Activated naive CD8-positive, alpha-beta T cell treated with anti-CD3 and anti-CD28 coated beads, Interleukin-2, amount 50 U/mL, for 16 hours (primary cell): ENCODE results near the gene DAB1.

ENCODE experiments used
- DNase-seq: peaks from one replicate; pipeline ENCODE4 v3.0.0-alpha.2; 2020; ENCODE audit warnings: low read depth, low spot score

Gene DAB1

DNA sequence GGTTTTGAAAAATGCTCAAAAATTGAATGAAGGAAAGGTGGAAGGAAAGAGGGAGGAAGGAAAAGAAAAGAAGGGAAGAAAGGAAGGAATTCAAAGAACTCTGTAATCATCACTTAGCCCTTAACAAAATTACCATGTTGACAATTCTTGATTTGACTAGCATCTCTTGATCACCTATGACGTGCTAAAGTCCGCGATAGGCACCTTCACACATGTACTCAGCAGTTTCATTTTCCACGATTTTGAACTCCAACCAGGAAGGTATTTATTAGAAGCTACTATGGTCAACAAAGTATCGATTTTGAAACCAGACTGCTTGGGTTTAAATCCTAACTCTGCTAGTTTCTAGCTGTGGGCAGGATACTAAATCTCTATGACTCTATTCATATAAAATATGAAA lies 146.9 kb downstream of the DAB1 start:
- DNase-seq = no peak

DNA sequence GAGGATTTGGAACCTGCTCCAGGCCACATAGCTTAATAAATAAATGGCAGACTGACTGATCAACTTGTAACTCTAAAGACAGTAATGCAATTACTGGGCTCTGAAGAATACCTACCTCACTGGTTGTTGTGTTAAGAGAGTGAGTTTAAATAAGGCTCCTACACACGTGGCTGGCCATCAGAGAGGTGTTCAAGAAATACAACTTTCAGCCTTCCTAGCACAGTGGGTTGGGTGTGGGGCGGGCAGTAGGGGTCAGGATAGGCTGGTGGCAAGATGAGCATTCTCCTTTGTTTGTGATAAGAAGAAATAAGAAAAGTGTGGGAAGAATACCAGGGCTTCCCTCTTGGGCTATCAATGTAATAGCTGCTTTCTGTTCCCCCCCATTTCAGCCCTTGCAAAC lies 151.3 kb downstream of the DAB1 start:
- DNase-seq = no peak

DNA sequence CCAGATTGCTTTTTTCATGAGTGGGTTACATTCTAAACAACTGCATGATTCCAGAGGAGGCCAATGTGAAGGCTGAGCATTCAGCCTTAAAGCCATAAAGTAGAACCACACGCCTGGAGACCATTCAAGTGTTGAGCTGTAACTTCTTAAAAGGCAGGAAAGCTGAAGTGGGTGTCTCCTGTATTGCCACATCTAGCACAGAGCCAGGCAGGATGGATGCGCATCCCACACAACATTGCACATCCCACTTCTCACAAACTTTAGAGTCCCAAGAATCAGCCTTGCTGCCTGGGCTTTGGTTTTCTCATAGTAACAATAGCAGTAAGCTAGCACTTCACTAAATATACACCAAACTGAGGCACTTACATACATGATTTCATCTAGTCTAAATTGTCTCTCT lies 151.7 kb downstream of the DAB1 start:
- DNase-seq = no peak

DNA sequence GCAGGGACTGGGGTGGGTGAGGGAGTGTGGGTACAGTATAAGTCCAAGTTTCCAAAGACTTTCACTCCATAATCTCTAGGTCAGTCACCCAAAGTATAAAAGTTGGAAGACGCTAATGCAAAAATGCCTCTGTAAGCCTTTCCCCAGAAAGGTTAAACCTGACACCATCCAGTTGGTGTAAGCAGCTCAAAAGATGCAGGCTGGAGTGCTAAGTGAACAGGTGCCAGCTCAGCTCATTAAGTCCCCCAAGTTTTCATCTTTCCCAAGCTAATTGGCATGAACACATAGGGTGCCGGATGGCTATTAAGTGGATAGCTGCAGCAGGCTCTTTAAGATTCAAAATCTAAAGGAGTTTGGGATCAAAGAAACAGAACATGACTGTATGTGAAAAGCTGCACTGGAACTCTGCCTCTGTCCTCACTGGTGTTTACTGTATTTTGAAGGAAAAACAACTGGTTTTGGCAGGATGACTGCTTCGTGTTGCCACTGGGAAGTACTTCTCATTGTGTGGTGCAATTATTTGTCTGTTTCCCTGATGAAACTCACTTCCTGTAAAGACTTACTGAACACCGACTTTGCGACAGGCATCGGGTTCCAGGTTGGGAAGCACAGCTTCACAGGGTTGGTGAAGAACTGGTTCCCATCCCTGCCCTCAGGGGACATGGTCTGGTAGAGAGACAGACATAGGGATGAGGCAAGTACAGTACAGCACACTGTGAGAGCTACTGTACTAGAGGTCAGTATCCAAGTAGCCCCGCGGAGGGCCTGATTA lies 152.7 kb downstream of the DAB1 start:
- no peak for DNase-seq

DNA sequence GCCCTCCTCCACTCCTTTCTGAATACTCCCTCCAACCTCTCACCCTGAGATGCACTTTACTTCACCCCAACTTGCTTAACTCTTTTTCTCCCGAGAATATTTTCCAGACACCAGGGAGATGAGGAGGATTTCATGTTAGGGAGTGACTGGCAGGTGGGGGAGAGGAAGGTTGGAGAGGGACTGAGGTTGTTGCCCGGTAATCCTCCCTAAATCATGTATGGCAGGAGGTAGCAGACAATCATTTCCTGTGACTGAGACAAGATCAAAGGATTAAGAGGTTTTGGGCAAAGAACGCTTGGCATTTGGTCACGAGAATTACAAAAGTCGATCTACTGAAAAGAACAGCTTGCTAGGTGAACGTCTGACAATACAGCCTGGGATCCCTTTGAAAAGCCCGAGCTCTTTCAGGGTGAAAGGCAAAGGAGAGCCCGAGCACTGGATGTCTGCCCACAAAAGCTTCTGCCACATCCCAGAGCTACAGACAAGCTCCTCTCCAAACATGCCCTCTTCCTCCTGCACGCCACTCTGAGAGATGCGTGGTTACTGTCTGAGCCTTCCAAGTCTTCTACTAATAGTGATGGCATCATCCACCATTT lies 154.1 kb downstream of the DAB1 start:
- no peak for DNase-seq

DNA sequence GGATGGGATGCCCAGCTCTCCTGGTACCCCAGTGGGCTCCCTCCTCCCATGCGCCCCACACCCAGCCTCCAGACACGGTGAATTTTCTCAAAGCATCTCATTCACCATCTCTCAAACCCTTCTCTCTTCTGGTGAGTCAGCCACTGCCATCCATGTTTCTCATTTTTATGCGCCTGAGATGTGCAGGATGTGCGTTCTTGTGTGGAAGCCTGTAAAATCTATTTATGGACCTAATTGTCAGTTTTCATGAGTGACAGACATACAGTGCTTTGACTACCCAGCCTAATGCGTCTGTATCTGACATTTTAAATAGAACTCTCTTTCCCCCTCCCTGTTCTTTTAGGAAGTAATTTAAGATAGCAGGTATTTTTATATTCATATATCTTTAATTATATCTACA lies 158.8 kb downstream of the DAB1 start:
- no peak for DNase-seq

DNA sequence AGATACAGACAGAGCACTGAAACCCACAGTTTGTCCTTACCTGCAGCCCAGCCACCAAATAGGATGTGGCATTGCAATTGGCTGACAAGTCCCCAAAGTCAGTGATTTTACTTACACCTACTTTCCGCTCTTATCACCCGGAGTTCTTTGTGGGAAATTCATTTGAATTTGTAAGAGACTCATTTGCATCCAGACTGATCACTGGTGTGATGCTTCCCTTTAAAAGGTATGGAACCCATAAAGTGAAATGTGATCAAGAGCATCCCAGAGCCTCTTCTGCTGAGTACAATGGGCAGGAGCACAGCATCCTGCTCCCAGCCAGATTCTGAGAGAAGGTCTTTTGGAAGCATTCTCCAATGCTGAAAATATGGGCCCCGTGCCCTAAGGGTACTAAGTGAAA lies 161.4 kb downstream of the DAB1 start:
- no peak for DNase-seq

DNA sequence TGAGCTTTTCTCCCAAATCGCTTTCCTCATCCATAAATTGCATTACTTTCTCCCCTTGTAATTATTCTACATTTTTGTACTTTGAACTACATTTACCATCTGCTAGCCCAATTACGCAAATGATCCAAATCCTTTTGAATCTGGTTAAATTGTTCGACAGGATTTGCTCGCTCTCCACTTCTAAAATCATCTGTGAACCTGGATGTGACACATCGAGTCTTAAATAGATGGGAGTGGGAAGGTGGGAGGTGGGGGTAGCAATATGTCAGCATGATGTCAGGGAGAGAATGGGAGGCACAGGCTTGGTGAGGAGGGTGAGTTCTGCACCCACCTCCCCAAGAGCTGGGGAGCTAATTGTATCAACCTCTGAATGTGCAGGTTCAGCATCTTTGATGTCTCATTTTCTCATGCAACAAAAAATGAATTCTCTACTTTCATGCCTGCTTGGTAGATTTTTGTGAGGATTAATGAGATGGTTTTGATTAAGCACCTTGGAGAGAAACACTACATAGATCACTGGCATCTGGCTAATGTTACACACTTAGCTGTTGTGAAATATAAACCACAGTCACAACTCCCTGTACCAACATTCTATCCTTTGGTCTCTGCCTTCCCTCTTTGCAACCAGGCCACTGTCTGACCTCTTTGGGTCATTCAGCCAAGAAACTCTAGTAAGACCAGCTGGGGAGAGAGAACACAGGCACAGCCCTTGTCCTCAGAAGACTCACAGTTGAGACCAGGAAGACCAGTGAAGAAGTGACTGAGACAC lies 165.1 kb downstream of the DAB1 start:
- no peak for DNase-seq

DNA sequence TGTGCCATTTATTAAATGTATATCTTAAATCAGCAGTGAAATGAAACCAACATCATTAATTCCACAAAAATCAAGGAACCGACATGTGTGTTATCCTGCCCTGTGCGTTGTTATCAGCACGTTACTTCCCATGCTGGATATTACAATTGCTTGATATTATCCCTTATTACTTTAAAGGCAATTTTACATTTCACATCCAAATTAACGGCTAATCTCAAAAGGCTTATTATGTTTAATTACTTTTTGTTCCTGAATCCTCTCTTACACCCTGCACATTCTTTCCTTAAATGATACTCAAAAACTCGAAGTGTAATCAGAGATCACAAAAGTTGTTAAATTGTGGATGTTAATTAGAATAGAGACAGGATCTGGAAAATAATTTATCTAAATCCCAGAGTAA lies 167.9 kb downstream of the DAB1 start:
- no peak for DNase-seq

DNA sequence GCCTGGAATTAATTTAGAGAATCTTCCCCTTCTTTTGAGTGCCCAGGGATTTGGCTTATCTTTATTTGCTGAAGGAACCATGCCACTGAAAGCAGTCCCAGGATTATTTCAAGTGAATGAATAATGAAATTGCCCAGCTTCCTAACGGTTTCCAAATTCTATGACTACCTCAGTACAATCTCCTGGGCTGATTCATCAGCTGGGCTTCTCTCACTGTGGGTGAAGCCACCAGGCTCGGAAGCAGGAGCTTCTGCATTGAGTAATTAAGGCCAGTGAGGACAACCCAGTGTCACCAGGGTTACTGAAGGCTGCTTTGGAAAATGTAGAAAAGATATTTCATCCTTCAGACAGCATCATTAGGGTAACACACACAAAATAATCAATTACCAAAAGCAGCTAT lies 169.8 kb downstream of the DAB1 start:
- no peak for DNase-seq

DNA sequence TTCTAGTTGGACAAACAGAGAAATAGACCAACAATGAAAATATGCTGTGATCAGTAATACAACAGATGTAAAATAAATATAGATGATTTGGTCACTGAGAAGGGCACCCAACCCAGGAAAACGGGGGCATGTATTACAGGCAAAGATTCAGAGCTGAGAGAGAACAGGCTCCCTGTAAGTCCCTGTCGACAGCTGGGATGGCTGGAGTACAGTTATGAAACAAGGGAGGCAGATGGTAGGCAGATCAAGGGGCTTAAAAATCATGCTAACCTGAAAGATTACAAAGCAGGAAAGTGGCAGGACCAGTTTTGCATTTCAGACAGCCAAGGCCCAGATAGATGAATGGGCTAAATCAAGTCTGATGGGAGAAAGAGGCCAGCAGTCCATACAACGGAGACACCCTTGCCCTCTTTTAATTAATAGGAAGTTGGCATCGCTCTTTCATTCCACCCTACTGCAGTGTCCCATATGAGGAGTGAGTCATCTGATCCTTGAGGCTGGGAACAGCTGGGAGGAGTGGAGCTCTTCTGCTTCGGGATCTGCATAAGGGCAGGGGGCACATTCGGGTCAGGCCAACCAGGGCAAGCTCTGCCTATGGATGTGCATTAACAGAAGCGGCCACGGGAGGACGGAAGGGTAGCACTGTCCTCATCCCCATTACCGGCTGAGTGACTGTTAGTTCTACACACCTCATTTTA lies 171.1 kb downstream of the DAB1 start:
- DNase-seq = no peak

DNA sequence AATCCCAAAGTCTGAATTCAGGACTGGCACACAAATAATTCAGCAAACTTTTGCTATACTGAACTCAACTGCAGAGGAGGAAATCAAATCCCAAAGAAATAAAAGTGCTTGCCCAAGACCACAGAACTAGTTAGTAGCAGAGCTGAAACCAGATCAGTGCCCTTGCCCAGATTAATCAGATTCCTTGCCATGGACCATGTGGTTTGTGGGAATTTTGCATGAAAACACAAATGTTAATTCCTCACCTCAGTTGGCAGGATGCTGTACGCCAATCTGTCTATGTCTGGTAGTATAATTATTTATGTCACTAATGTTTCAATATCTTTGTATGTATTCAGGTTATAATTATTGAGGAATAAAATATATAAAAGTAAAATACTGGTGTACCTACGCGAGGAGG lies 173.8 kb downstream of the DAB1 start:
- DNase-seq = no peak

DNA sequence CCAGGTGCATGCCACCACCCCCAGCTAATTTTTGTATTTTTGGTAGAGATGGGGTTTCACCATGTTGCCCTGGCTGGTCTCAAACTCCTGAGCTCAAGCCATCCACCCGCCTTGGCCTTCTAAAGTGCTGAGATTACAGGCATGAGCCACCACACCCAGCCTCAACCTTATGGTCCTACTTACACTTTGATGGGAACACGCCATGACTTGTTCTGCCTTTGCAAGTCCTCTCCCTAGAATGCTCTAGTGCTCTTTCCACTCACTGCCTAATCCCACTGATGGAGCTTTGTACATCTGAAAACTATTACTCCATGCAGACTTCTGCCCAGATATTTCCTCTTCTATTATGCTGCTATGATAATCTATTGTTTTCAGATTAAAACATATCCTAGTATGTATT lies 174.3 kb downstream of the DAB1 start:
- no peak for DNase-seq

DNA sequence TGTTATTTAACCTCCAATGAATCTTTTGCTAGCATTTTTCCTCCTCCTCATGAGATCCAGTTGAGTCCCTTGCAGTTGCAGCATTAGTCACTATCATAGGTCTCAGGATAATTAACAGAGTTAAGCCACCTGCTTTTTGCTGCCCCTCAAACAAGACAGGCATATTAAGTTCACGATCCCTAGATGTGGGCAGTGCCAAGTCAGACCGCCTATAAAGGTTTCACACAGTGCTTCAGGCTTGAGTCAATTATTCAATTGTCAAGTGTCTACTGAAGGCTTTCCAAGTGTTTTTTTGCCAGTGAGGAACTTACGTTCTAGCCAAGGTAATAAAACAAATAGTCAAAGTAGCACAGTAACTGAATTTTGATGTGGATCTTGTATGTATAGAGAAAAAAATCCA lies 175.0 kb downstream of the DAB1 start:
- DNase-seq = no peak

DNA sequence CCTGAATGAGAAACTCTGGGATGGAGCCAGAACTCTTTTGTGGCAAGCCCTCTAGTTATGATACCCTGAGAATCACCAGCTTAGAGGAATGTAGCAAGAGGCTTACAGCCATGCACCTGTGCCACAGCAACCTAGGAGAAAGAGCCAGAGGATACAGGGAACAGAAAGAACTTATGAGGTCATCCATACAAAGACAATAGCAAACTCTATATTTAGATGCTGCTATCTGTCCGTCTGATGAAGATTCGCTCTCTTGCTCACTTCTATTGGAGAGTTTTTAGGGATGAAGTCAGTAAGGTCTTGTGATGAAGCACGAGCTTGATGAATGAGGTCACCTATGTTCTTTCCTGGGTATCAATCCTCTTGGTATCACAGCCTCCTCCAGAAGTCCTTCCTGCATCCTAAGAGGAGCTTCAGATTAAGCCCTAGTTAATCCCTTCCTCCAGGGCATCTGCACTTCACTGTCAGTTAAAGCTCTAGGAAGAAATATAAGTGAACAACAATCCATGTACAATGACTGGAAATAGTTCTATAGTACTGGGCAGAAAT lies 185.6 kb downstream of the DAB1 start:
- no peak for DNase-seq

DNA sequence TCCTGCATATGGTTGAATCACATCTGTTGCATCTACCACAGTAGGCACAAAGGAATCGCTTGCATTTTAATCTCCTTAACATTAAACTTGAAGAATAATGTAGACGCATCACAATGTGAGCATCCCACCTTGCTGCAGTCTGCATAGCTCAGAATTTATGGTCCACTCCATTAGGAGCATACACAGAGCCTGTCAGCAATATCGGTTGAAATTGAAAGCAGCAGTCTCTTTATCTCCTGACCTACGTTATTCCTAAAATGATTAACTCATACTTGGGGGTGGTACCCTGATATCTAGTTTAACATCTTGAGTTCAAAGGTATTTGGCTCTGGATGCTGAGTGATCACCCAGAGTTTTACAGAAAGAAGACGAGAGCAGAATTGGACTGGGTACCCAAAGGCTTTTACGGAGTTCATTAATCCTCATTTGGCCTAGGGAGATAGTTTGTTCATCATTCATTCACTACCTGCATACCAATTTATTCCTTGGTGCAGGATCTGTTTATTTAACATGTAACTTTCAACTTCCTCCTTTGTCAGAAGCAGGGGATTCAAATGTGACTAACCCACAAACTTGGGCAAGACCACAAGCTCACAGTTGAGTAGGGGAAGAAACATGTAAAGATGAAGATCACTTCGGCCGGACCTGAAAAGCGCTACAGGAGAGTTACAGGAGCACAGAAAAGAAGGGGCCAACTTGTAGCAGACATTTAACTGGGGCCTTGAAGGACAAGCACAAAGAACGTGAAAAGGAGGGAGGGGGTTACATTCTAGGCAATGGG lies 187.9 kb downstream of the DAB1 start:
- no peak for DNase-seq

DNA sequence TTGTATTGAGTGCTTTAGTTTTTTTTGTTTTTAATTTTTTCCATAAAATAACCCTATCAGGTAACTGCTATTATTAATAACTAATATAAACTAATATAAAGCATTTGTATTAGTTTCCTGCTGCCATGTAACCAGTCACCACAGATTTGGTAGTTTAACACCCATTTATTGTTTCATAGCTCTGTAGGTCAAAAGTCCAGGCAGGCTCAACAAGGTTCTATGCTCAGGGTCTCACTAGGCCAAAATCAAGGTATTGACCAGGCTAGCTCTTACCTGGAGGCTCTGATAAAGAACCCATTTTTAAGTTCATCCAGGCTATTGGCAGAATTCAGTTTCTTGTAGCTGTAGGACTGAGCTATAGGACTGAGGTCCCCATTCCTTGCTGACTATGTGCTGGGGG lies 189.4 kb downstream of the DAB1 start:
- DNase-seq = no peak

DNA sequence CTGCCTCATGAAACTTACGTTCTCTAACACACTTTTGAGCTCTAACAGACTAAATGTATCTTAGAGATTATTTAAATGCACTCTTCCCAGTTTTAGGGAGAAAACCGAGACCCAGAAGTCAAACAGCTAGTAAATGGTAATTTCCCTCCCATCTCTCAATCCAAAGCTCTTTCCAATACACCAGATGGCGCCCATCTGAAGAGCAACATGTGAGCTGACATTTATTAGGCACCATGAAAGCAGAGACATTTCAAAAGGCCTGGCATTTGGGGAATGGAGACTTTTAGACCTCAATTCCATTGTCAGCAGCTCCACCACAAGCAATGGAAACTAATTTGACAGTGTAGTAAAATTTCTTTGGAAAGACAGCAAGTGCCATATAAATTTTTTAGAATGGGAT lies 191.4 kb downstream of the DAB1 start:
- no peak for DNase-seq

DNA sequence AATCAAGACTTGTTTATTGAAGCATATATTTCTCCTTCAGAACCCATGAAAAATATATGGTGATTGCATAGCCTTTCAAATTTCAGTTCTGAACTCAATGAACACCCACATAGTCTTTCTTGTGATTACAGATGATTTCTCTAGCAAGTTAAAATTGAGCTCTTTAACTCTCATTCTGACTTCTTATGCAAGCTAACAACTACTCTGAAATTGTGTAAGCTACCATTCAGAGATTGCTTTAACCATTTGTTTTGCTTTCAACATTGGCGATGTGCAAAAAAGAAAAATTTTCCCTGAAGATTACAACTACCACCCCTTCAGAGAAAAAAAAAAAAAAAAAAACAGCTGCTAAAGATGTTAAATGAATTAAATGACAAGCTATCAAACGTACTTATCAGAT lies 193.9 kb downstream of the DAB1 start:
- DNase-seq = no peak

DNA sequence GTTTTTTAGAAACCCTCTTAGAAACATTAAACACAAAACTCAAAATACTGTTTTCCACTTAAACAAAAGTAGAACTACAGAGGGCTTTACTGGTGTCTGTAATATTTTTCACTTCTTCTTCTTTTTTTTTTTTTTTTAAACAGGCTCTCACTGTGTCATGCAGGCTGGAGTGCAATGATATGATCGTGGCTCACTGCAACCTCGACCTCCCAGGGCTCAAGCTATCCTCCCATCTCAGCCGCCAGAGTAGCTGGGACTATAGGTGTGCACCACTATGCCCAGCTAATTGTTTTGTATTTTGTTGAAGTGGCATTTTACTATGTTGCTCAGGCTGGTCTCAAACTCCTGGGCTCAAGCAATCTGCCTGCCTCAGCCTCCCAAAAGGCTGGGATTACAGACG lies 194.8 kb downstream of the DAB1 start:
- DNase-seq = no peak

DNA sequence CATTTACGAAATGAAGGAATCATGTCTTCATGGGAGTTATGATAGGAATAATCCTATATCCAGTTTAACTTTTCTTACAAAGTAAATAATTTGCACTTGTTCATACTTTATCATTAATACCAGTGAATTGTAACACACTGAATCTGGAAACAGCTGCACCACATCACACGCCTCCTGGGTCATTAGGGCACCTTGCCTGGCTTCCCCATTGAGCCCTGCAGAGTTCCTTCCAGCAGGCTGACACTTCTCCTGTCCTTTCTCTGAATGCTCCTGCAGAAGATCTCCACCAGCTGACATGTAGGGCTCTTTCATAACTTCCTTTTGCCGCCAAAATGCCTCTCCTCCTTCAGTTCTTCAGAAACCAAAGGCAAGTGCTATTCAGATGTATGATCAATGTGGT lies 201.1 kb downstream of the DAB1 start:
- no peak for DNase-seq
